Measurements from ENCODE around the gene MMP11.

Gene MMP11

GRCh38 chr22:23820748-23821211, 48.1 kb downstream of the MMP11 start:
- peaks cover 4 to 8% of the 10 kb centered on the region in 2 experiments for H3K4me1 ChIP-seq (ENCODE audit: control insufficient read depth in 1 of 2, insufficient read depth in 1 of 2, low read depth in 1 of 2, low read length in 1 of 2)

GRCh38 chr22:23822101-23822671, 49.5 kb downstream of the MMP11 start:
- Histone ChIP-seq H3K4me3 (ENCODE audit: low read depth in 1 of 2, low read length in 1 of 2) (no peak overlapping the region), H3K27me3 (no peaks in the 10 kb centered on the region), H3K36me3 (peaks cover 92% of the 10 kb centered on the region), H3K27ac (no peak overlapping the region), H3K4me1 (ENCODE audit: control insufficient read depth in 1 of 2, insufficient read depth in 1 of 2, low read depth in 1 of 2, low read length in 1 of 2) (peaks cover 4 to 8% of the 10 kb centered on the region in 2 experiments), H3K9me3 (no peaks in the 10 kb centered on the region)
- TF ChIP-seq CTCF (IDR thresholded peaks at IDR 0.05): no peak

More at GRCh38 chr22:23820748-23821211, 48.1 kb downstream of the MMP11 start:
- Histone ChIP-seq H3K36me3 (peaks cover 92% of the 10 kb centered on the region), H3K4me3 (ENCODE audit: low read depth in 1 of 2, low read length in 1 of 2) (no peak overlapping the region), H3K27me3 (no peaks in the 10 kb centered on the region), H3K27ac (no peak overlapping the region), H3K9me3 (no peaks in the 10 kb centered on the region)
- no peak for TF ChIP-seq CTCF (IDR thresholded peaks at IDR 0.05)

- no peaks in the 10 kb centered on the region for H3K27me3 ChIP-seq
- H3K9me3 ChIP-seq: no peaks in the 10 kb centered on the region
- H3K4me1 ChIP-seq (ENCODE audit: control insufficient read depth in 1 of 2, insufficient read depth in 1 of 2, low read depth in 1 of 2, low read length in 1 of 2): peaks cover 4 to 5% of the 10 kb centered on the region in 2 experiments
- no peak for TF ChIP-seq CTCF (IDR thresholded peaks at IDR 0.05)
- peaks cover 90% of the 10 kb centered on the region for H3K36me3 ChIP-seq
- no peak overlapping the region for H3K4me3 ChIP-seq (ENCODE audit: low read depth in 1 of 2, low read length in 1 of 2)
- no peak overlapping the region for H3K27ac ChIP-seq
These were observed 50.7 kb downstream of the MMP11 start for GRCh38 chr22:23823331-23823791.

GRCh38 chr22:23824476-23825245, 52.0 kb downstream of the MMP11 start:
- no peak overlapping the region for H3K4me3 ChIP-seq (ENCODE audit: low read depth in 1 of 2, low read length in 1 of 2)
- H3K4me1 ChIP-seq (ENCODE audit: control insufficient read depth in 1 of 2, insufficient read depth in 1 of 2, low read depth in 1 of 2, low read length in 1 of 2): no peaks in the 10 kb centered on the region
- H3K9me3 ChIP-seq: no peaks in the 10 kb centered on the region
- H3K27me3 ChIP-seq: no peaks in the 10 kb centered on the region
- no peak for TF ChIP-seq CTCF (IDR thresholded peaks at IDR 0.05)
- no peak overlapping the region for H3K27ac ChIP-seq
- peaks cover 95% of the 10 kb centered on the region for H3K36me3 ChIP-seq

- TF ChIP-seq CTCF (IDR thresholded peaks at IDR 0.05): no peak
- Histone ChIP-seq H3K4me3 (ENCODE audit: low read depth in 1 of 2, low read length in 1 of 2) (no peak overlapping the region), H3K27me3 (no peaks in the 10 kb centered on the region), H3K27ac (no peak overlapping the region), H3K9me3 (no peaks in the 10 kb centered on the region), H3K4me1 (ENCODE audit: control insufficient read depth in 1 of 2, insufficient read depth in 1 of 2, low read depth in 1 of 2, low read length in 1 of 2) (no peaks in the 10 kb centered on the region), H3K36me3 (peaks cover 92% of the 10 kb centered on the region)
These were observed 52.7 kb downstream of the MMP11 start for GRCh38 chr22:23825246-23825905.

Measured in neutrophil (primary cell).